ENCODE results near the gene PLAAT2. TPM values are rescaled to one million over a fixed set of nuclear protein-coding genes. Genes with fewer than 3 reads are reported as not detected.
"Not testable (repeated sequence)": the region's sequence is repeated elsewhere in the genome, so short reads cannot be mapped to it uniquely, and the experiment has no call there.

PLAAT2 gene
- total RNA-seq, 1 donor from 2014 or later, result not detected

DNA sequence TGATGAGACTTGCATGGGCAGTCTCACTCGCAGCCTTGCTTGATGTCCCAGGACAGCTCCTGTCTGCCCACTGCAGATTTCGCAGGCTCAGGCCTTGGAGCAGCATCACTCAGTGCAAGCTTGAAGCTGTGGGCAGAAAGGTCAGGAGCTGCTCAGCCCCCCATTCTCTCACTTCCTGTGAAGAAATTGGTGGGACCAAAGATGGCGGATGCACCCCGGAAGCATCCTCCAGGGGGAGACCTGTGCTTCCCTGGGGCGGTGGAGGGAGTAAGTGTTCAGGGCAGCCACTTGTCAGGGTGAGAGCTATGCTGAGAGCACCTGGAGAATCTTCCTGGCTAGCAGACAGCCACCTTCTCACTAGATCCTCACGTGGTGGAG, 11.3 kb downstream of the PLAAT2 start:
- DNase-seq (ENCODE audit: low spot score), result no peak
- intact Hi-C loops (cut with DNase I), result no loop called here

DNA sequence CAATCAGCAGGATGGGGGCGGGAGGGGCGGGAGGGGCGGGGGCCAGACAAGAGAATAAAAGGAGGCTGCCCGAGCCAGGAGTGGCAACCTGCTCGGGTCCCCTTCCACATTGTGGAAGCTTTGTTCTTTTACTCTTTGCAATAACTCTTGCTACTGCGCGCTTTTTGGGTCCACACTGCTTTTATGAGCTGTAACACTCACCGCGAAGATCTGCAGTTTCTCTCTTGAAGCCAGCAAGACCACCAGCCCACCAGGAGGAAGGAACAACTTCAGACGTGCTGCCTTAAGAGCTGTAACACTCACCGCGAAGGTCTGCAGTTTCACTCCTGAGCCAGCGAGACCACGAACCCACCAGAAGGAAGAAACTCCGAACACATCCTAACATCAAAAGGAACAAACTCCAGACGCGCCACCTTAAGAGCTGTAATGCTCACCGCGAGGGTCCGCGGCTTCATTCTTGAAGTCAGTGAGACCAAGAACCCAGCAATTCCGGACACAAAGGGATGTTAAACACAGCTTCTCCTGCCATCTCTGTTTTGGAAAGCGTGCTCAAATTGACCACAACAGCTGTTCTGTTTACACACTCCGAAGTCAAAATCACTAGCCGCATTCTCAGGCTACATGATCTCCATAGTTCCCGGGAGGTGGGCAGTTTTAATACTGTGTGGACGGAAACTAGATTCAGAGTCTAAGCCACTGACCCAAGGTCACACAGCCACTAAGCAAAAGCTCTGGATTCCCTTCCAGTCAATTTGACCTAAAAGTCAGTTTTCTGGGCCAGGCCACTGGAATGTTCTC, 11.9 kb downstream of the PLAAT2 start:
- DNase-seq (ENCODE audit: low spot score), result no peak
- intact Hi-C loops (cut with DNase I), result no loop called here

DNA sequence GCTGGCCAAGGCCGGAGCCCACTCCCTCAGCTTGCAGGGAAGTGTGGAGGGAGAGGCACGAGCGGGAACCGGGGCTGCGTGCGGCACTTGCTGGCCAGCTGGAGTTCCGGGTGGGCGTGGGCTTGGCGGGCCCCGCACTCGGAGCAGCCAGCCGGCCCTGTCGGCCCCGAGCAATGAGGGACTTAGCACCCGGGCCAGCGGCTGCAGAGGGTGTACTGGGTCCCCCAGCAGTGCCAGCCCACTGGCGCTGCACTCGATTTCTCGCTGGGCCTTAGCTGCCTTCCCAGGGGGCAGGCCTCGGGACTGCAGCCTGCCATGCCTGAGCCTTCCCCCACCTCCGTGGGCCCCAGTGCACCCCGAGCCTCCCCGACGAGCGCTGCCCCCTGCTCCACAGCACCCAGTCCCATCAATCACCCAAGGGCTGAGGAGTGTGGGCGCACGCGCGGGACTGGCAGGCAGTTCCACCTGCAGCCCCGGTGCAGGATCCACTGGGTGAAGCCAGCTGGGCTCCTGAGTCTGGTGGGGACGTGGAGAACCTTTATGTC, 13.0 kb downstream of the PLAAT2 start:
- DNase-seq (ENCODE audit: low spot score); intact Hi-C loops (cut with DNase I): not testable (repeated sequence)

DNA sequence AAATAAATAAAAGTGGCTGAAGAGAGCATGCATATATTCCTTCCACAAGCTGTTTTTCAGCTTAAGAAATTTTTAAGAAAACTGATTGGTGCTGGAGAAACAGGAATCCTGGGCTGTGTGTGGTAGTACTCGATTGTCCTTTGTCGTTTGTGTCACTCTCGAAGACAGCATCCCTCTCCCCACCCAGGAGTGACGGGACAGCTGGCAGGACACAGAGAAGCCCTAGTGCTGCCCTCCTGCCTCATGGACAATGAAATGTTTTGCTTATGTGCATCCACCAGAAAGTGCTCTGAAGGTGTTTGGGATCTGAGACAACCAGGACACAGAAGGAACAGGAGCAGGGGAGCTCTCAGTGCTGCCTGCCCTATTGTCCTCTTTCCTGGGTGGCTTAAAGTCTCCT, 13.8 kb downstream of the PLAAT2 start:
- intact Hi-C loops (cut with DNase I), result no loop called here
- no peak for DNase-seq (ENCODE audit: low spot score)

DNA sequence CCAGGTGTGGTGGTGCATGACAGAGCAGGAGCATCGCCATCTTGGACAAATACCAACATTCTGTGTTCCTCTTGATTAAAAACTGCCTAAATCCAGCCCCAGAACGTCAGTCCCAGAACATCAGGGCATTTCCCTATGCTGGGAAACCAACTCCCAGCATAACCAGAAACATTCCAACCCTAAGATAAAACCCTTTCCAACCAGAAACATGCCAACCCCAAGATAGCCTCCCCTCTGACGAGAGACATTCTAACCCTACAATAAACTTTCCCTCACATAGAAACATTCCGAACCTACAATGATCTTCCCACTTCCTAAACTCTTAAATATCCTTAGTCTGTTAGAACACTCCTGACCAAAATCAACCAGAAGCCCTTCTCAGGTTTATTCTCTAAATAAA, 15.0 kb downstream of the PLAAT2 start:
- intact Hi-C loops (cut with DNase I), result no loop called here
- DNase-seq (ENCODE audit: low spot score), result no peak

DNA sequence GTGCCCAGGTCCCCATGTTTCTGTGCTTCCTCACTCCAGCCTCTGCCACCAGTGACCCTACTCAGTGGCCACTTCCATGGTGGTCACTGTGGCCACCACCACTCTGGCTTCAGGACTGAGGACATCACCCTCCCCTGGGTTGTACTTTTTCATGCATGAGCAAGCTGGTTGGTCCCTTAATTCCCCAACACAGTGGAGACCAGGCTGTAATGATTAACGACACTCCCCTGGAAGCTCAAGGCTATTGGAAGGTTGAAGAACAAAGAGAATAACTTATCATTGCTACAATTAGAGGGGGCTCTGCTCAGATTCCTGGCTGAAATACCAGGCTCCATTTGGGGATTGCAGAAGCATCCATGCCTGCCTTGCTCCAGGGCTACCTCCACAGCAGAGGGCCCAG, 16.1 kb downstream of the PLAAT2 start:
- intact Hi-C loops (cut with DNase I), result no loop called here
- DNase-seq (ENCODE audit: low spot score), result no peak

DNA sequence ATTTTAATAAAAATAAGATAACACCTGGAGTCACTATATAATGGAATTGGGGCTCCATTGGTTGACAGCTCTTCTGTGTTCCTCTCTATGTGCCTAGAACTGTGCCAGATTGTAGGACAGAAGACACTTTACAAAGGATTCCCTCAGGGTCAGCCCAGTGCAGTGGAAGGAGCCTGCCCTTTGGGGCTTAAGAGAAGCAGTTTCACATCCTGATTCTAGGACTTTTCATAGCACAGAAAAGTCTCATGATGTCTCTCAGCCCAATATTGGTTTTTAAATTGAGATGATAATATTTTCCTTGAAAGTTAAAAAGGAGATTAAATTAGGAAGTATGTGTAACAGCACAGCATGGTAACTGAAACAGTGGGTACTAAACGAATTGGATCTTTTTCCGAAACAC, 19.5 kb downstream of the PLAAT2 start:
- intact Hi-C loops (cut with DNase I), result no loop called here
- DNase-seq (ENCODE audit: low spot score), result no peak

DNA sequence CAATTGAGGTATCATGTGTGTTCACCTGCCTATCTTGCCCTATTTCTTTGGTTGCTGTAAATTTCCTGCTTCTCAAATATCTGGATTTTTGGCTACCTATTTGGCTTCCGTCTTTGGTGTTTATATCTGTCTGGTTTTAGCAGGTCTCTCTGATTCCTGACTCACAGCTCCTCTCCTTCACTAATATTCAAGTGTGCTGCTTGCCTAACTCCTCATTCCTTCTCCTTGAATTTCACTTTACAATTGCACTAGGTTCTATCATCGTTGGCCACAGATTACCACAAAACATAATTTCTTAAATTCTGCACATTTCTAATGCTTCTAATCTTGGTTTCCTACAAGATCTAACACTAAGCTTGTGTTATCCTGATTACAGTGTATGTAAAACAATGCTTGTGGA, 20.7 kb downstream of the PLAAT2 start:
- DNase-seq (ENCODE audit: low spot score); intact Hi-C loops (cut with DNase I): not testable (repeated sequence)

DNA sequence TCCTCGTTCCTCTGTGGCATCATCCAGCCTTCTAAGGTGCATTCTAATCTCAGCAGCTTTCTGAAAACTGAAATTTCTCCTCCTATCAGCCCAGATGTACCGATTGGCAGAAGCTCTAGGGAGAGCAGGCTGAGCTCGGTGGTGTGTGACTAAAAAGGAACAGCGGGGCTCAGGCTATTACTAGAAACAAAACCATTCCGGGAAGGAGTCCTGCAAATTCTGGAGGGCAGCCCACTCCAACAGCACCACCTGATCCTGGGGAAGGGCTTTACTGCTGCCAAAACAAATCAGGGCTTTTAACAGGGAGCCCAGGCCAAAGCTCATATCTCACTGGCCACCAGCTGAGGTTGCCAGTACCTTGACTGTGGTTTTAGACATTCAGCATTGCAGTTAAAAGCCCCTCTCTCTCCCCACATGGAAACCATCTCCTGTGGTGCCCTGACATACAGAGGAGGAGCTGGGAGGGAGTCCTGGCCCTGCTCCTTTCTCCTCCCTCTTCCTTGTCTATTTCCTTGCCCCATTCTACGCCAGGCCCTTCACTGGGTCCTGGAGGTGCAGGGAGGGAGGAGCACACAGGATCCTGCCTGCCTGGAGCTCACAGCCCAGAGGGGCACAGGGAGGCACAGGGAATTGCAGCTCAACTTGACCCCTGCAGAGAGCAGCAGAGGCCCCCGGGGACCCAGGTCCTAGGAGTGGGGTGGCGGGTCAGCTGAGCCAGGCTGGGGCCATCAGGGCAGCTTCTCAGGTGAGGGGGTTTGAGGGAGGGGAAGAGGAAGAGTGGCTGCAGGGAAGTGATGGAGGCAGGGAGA, 25.7 kb downstream of the PLAAT2 start:
- intact Hi-C loops (cut with DNase I), result loop anchor here (2.0 kb wide), 1 partner anchor 77 kb away; the partner anchor contains the start of gene PLAAT3
- DNase-seq (ENCODE audit: low spot score), result peak; percentile 81

DNA sequence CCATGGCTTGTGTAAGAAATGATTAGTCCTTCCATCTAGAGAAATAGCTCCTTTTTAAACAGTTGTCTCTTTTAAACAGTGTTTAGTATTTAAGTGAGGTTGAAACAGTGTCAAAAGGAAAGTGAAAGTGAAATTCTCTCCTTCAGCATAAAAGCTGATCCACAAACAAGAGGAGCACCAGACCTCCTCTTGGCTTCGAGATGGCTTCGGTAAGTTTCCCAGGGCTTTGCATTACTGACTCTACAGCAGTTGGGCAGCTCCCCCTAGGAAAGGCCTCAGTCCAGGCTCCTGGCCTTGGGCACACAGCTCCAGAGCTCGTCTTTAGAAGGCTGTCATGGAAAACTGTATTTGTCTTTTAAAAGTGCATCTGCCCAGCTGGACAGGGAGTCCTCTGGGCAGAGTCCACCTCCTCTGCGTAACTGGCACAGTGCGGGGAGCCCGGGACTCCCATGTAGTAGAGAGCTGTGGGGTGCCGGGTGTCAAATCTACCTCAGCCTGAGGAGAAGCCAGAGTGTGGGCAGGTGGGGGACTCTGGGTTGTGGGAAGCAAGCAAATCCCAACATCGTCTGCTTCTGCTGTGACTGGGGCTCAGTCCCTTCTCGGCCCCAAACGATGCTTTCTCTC, 26.4 kb downstream of the PLAAT2 start, which contains the start of gene PLAAT4:
TSS of gene PLAAT4 (plus strand) at position 140 of the 624 bp plus-strand sequence. CDS start at position 201, 61 bp downstream.
- intact Hi-C loops (cut with DNase I), result loop anchor here (2.0 kb wide), 1 partner anchor 78 kb away; the partner anchor contains the start of gene PLAAT3
- no peak for DNase-seq (ENCODE audit: low spot score)

DNA sequence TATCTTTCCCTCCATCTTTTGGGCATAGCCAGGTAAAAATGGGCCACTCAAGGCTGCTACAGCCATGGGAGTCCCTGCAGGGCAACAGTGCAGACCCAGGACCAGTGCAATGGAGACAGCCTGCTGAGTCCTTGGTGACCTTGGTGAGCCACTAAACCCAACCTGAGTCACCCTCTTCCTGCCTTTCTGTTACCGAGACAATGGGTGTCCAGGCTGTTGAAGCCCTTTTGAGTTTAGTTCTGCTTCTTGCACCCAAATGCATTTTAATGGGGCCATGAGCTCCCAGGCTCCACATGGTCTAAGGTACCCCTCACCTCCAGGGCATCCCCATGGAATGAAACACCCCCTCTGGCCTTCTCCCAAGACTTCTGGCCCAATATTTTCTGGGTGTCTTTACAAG, 27.4 kb downstream of the PLAAT2 start:
- DNase-seq (ENCODE audit: low spot score), result no peak
- intact Hi-C loops (cut with DNase I), result loop anchor here (2.0 kb wide), 1 partner anchor 79 kb away; the partner anchor contains the start of gene PLAAT3

DNA sequence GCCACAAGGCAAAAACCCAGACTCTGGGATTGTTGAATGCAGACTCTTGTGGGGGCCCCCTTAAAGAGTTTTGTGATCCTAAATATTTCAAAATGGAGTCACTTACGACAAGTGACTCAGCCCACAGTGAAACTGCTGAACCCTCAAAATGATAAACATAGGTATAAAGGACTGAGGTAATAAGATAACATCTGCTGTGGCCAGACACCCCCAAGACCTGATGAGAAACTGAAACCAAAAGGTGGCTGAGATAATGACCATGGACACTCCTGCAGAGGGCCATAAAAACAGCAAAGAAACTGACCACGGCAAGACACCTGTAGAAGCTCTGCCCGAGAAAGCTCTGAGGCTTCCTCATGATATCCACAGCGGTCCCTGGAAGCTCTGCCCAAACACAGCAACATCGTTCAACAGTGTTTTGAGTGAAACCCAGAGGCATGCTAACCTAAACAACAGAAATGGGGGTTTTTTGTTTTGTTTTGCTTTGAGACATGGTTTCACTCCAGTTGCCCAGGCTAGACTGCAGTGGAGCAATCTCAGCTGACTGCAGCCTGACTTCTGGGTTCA, 28.2 kb downstream of the PLAAT2 start:
- intact Hi-C loops (cut with DNase I), result no loop called here
- no peak for DNase-seq (ENCODE audit: low spot score)

DNA sequence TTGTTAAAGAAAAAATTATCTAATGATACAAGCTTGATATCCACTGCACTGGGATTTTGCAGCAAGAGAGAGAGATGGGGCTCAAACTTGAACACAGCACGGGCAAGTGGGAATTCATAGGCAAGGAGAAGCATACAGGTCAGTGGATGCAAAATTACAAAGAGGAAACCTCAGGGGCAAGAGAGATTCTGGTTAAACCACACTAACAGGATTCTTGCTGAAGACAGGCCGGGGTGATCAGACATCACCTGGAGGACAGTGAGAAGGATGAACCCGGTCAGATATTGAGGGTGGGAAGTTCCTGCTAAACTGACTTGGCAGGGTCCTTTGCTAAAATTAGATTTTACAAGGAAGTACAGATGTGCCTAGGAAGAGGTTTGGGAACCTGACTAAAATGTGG, 29.1 kb downstream of the PLAAT2 start:
- no peak for DNase-seq (ENCODE audit: low spot score)
- intact Hi-C loops (cut with DNase I), result no loop called here

DNA sequence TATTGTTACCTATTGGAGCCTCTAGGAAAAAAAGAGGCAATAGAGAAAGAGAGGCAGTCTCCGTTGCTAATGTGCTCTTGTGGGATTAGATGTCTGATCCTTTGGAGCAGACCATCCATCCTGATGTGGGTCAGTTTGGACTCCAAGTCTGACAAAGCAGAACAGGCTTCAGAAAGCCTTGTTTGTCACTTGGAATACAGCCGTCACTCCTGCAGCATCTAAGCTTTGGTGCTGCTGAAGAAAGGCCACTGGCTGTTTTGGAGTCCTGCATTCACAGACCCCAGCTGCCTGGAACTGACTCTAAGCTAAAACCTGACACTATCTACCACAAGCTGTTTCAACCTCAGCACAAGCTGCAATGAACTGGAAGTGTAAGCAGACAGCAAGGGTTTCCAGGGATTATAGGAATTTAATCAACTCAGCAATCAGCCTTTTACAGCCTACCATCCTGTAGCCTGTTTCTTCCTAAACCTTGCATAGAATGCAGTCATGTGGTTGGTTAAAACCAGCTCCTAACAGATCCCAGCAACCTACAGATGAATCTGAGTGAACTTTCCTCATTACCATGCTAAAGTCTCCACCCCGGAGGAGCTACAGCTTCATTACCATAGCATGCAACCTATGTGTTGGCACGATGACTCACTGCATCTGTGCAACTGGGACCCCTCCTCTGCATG, 30.2 kb downstream of the PLAAT2 start:
- no peak for DNase-seq (ENCODE audit: low spot score)
- intact Hi-C loops (cut with DNase I), result no loop called here

DNA sequence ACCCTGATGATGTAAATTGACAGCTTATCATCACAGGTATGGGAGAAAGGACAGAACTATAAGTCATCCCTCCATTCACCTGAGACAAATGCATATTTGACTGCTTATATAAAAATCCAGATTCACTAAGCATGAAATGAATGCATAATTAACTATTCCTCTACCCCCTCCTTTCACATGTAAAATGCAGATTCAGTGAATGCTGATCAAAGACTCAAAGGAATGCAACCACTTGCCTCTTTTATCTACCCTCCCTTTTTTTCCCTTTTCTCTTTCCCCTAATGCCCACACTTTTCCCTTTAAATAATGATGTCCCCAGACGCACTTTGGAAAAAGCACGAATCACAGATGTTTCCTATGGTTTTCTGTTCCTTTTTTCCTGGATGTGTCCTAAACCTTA, 31.1 kb downstream of the PLAAT2 start:
- no peak for DNase-seq (ENCODE audit: low spot score)
- intact Hi-C loops (cut with DNase I), result no loop called here

DNA sequence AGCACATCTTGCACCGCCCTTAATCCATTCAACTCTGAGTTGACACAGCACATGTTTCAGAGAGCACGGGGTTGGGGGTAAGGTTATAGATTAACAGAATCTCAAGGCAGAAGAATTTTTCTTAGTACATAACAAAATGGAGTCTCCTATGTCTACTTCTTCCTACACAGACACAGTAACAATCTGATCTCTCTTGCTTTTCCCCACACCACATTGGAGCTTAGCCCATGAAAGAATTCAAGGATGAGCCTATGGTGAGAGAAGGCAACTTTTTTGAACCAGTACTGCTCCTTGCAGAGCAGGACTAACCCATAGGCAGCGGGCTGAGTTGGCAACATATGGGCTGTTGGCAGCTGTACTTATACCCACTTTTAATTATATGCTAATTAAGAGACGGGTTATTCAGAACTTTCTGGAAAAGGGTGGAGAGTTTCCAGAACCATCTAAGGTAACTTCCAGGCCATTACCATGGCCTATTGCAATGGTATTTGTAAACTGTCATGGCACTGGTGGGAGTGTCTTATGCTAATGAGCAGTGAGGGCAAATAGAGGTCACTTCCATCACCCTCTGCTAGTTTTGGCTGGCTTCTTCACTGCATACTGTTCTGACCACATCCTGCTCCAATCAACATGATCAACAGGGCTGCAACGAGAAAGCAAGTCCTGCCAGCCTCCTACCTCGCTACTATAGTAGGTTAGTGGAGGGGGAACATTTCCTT, 31.9 kb downstream of the PLAAT2 start:
- DNase-seq (ENCODE audit: low spot score); intact Hi-C loops (cut with DNase I): not testable (repeated sequence)

DNA sequence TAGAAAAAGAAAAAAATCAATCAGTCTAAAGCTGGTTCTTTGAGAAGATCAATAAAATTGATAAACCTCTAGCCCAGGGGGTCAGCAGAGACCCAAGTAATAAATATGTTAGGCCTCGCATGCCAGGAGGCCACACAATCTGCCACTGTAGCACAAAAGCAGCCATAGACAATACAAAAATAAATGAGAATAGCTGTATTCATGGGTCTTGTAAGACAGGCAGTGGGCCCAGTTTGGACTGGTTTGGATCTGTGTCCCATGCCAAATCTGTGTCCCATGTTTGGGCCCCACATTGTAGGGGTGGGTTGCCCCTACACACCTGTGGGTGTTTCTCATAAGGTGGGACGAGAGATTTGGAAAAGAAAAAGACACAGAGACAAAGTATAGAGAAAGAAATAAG, 33.2 kb downstream of the PLAAT2 start:
- intact Hi-C loops (cut with DNase I), result no loop called here
- DNase-seq (ENCODE audit: low spot score), result no peak

DNA sequence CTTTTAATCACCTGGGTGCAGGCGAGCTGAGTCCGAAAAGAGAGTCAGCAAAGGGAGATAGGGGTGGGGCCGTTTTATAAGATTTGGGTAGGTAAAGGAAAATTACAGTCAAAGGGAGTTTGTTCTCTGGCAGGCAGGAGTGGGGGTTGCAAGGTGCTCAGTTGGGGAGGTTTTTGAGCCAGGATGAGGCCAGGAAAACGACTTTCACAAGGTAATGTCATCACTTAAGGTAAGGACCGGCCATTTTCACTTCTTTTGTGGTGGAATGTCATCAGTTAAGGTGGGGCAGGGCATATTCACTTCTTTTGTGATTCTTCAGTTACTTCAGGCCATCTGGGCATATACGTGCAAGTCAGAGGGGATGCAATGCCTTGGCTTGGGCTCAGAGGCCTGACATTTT, 33.8 kb downstream of the PLAAT2 start:
- DNase-seq (ENCODE audit: low spot score); intact Hi-C loops (cut with DNase I): not testable (repeated sequence)

Data from cardiac septum (tissue), 1 donor.